Measurements from ENCODE around the gene MYO5C.
A peak's percentile ranks its signal among the peaks of the same experiment; 100 is the strongest.

The MYO5C gene

GRCh38 chr15:52233405-52233804, 62.2 kb downstream of the MYO5C start:
- H3K36me3 ChIP-seq: no peaks in the 10 kb centered on the region
- TF ChIP-seq, protein P1, sequence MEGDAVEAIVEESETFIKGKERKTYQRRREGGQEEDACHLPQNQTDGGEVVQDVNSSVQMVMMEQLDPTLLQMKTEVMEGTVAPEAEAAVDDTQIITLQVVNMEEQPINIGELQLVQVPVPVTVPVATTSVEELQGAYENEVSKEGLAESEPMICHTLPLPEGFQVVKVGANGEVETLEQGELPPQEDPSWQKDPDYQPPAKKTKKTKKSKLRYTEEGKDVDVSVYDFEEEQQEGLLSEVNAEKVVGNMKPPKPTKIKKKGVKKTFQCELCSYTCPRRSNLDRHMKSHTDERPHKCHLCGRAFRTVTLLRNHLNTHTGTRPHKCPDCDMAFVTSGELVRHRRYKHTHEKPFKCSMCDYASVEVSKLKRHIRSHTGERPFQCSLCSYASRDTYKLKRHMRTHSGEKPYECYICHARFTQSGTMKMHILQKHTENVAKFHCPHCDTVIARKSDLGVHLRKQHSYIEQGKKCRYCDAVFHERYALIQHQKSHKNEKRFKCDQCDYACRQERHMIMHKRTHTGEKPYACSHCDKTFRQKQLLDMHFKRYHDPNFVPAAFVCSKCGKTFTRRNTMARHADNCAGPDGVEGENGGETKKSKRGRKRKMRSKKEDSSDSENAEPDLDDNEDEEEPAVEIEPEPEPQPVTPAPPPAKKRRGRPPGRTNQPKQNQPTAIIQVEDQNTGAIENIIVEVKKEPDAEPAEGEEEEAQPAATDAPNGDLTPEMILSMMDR (IDR thresholded peaks at IDR 0.05): no peak
- no peak overlapping the region for H3K27ac ChIP-seq
- no peaks in the 10 kb centered on the region for H3K4me1 ChIP-seq (ENCODE audit: control insufficient read depth in 1 of 2, insufficient read depth in 1 of 2, low read depth in 1 of 2, low read length in 1 of 2)
- no peak overlapping the region for H3K4me3 ChIP-seq (ENCODE audit: low read depth in 1 of 2, low read length in 1 of 2)
- no peaks in the 10 kb centered on the region for H3K9me3 ChIP-seq
- no peaks in the 10 kb centered on the region for H3K27me3 ChIP-seq

- H3K36me3 ChIP-seq: no peaks in the 10 kb centered on the region
- H3K9me3 ChIP-seq: no peaks in the 10 kb centered on the region
- H3K4me3 ChIP-seq (ENCODE audit: low read depth in 1 of 2, low read length in 1 of 2): no peak overlapping the region
- no peak overlapping the region for H3K27ac ChIP-seq
- no peaks in the 10 kb centered on the region for H3K4me1 ChIP-seq (ENCODE audit: control insufficient read depth in 1 of 2, insufficient read depth in 1 of 2, low read depth in 1 of 2, low read length in 1 of 2)
- no peaks in the 10 kb centered on the region for H3K27me3 ChIP-seq
- TF ChIP-seq, protein P1 (IDR thresholded peaks at IDR 0.05): no peak
Observed at GRCh38 chr15:52232327-52232726, 63.3 kb downstream of the MYO5C start.

GRCh38 chr15:52230073-52230472, 65.5 kb downstream of the MYO5C start:
- TF ChIP-seq, protein P1 (IDR thresholded peaks at IDR 0.05): no peak
- Histone ChIP-seq H3K27me3 (no peaks in the 10 kb centered on the region), H3K27ac (no peak overlapping the region), H3K9me3 (no peaks in the 10 kb centered on the region), H3K4me1 (ENCODE audit: control insufficient read depth in 1 of 2, insufficient read depth in 1 of 2, low read depth in 1 of 2, low read length in 1 of 2) (no peaks in the 10 kb centered on the region), H3K4me3 (ENCODE audit: low read depth in 1 of 2, low read length in 1 of 2) (no peak overlapping the region), H3K36me3 (no peaks in the 10 kb centered on the region)

DNA sequence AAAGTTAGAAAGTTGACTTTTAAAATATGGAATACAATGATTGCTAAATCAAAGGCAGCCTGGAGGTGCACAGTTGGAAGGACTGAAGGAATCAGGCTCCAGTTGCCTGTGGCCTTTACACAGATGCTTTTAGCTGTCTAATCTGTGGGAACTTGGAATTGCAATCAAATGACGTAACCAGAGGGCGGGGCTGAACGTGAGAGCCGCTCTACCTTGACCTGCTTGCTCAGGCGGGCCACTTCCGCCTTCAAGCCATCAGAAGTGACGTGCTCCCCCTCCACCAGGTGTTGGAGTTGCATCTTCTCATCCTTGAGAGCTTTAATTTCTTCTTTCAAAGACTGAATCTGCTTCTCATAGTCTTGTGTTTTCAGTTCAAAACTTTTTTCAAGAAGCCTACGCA, 66.7 kb downstream of the MYO5C start:
- Histone ChIP-seq H3K36me3 (no peaks in the 10 kb centered on the region), H3K4me3 (ENCODE audit: low read depth in 1 of 2, low read length in 1 of 2) (no peak overlapping the region), H3K4me1 (ENCODE audit: control insufficient read depth in 1 of 2, insufficient read depth in 1 of 2, low read depth in 1 of 2, low read length in 1 of 2) (no peaks in the 10 kb centered on the region), H3K27me3 (no peaks in the 10 kb centered on the region), H3K27ac (no peak overlapping the region), H3K9me3 (no peaks in the 10 kb centered on the region)
- TF ChIP-seq, protein P1 (IDR thresholded peaks at IDR 0.05): no peak

GRCh38 chr15:52227456-52227855, 68.1 kb downstream of the MYO5C start:
- no peaks in the 10 kb centered on the region for H3K27me3 ChIP-seq
- no peak overlapping the region for H3K4me3 ChIP-seq (ENCODE audit: low read depth in 1 of 2, low read length in 1 of 2)
- H3K27ac ChIP-seq: no peak overlapping the region
- TF ChIP-seq, protein P1 (IDR thresholded peaks at IDR 0.05): peak; percentile 60
- H3K4me1 ChIP-seq (ENCODE audit: control insufficient read depth in 1 of 2, insufficient read depth in 1 of 2, low read depth in 1 of 2, low read length in 1 of 2): no peaks in the 10 kb centered on the region
- no peaks in the 10 kb centered on the region for H3K36me3 ChIP-seq
- no peaks in the 10 kb centered on the region for H3K9me3 ChIP-seq

DNA sequence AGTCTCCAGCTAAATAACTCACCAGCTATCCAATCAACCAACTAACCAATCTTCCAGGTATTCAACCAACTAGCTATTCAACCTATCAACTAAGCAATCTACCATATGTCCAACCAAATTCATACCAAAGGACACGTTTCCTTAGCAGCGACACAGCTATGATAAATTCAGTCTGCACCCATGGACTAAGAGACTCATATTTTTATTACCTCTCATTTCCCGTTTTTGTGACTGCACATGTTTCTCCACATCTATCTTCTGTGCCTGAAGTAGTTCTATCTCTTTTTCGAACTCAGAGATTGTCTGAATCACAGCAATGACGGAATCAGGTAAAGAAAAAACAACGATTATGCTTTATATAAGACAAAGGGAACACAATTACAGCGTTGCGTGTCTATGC, 70.4 kb downstream of the MYO5C start:
- no peak overlapping the region for H3K4me3 ChIP-seq (ENCODE audit: low read depth in 1 of 2, low read length in 1 of 2)
- H3K4me1 ChIP-seq (ENCODE audit: control insufficient read depth in 1 of 2, insufficient read depth in 1 of 2, low read depth in 1 of 2, low read length in 1 of 2): no peaks in the 10 kb centered on the region
- H3K9me3 ChIP-seq: no peaks in the 10 kb centered on the region
- H3K27me3 ChIP-seq: no peaks in the 10 kb centered on the region
- no peak overlapping the region for H3K27ac ChIP-seq
- H3K36me3 ChIP-seq: no peaks in the 10 kb centered on the region
- TF ChIP-seq, protein P1 (IDR thresholded peaks at IDR 0.05): no peak
